ENCODE results near the gene KLRC3.

- TF ChIP-seq CTCF (IDR thresholded peaks at IDR 0.05) (no peak), POLR2A (IDR thresholded peaks at IDR 0.05) (no peak)
Observed at GRCh38 chr12:10368206-10369171, 51.9 kb downstream of the KLRC3 start.
